Left colon (tissue), 2 donors: Measurements from ENCODE around the gene SORCS1. TPM values are rescaled to one million over a fixed set of nuclear protein-coding genes. Genes with fewer than 3 reads are reported as not detected.

Experiments used
- ATAC-seq: fragments of 200-7000 bp; cut with Tn5 transposase; one replicate; pipeline ENCODE4 v1.9.1; 2020; ENCODE audit warnings: mild to moderate bottlenecking, moderate library complexity
- DNase-seq, 2 donors: peaks; one replicate each; pipeline ENCODE4 v3.0.0-alpha.2; 2020
- intact Hi-C, 2 donors: fragments of 100-400 bp; cut with DNase I in 1 of 2; cut with micrococcal nuclease in 1 of 2; formaldehyde crosslinking; loops; one replicate each; pipeline versions ENCODE4 v1.11.2 to v1.14.0; 2022; cut with DNase I, micrococcal nuclease
- total RNA-seq, 2 donors: library from RNA; stranded (reverse); fragmentation: NEBNext Ultra II Directional; extraction: Animal tissue kit (Norgen Biotek cat#: 25700); gene quantifications; one replicate each; pipeline ENCODE4 v1.2.1, GENCODE V29; 2021
- donor health status: DM: no; HTN: no; CAD: no.
- donor health status: DM: yes; HTN: yes; CAD: no.

SORCS1 gene
- total RNA-seq, 2 donors from 2014 or later, result 1.1 to 2.7 TPM

- intact Hi-C loops, result no loop called here
- DNase-seq (no peak), ATAC-seq (no peak)
Measured at GRCh38 chr10:106609470-106610266, 554.8 kb downstream of the SORCS1 start.

GRCh38 chr10:106608066-106608465 is 556.4 kb downstream of the SORCS1 start:
- DNase-seq (no peak), ATAC-seq (no peak)
- intact Hi-C loops, result no loop called here

- ATAC-seq (no peak), DNase-seq (no peak)
- intact Hi-C loops, result no loop called here
Measured at GRCh38 chr10:106595281-106595680, 569.2 kb downstream of the SORCS1 start.

GRCh38 chr10:106593876-106594275 is 570.6 kb downstream of the SORCS1 start:
- intact Hi-C loops, result no loop called here
- ATAC-seq (no peak), DNase-seq (no peak)

- DNase-seq (no peak), ATAC-seq (no peak)
- intact Hi-C loops, result no loop called here
Measured at GRCh38 chr10:106592396-106592795, 572.1 kb downstream of the SORCS1 start.

- DNase-seq (no peak), ATAC-seq (no peak)
- intact Hi-C loops, result no loop called here
Measured at GRCh38 chr10:106582291-106582690, 582.2 kb downstream of the SORCS1 start.

GRCh38 chr10:106577756-106578155 is 586.8 kb downstream of the SORCS1 start:
- ATAC-seq, result no peak
- intact Hi-C loops, result no loop called here

GRCh38 chr10:106577266-106577665 is 587.2 kb downstream of the SORCS1 start:
- intact Hi-C loops, result no loop called here
- DNase-seq (no peak), ATAC-seq (no peak)

More at GRCh38 chr10:106577756-106578155, 586.8 kb downstream of the SORCS1 start:
- no peak for DNase-seq

GRCh38 chr10:106576534-106576933 is 588.0 kb downstream of the SORCS1 start:
- DNase-seq (no peak), ATAC-seq (no peak)
- intact Hi-C loops, result no loop called here

GRCh38 chr10:106573106-106573505 is 591.4 kb downstream of the SORCS1 start:
- ATAC-seq (no peak), DNase-seq (no peak)
- intact Hi-C loops, result no loop called here

GRCh38 chr10:106571192-106571946 is 593.1 kb downstream of the SORCS1 start:
- intact Hi-C loops, result no loop called here
- no peak for ATAC-seq

GRCh38 chr10:106570268-106570667 is 594.2 kb downstream of the SORCS1 start:
- DNase-seq (no peak), ATAC-seq (no peak)
- intact Hi-C loops, result no loop called here

More at GRCh38 chr10:106571192-106571946, 593.1 kb downstream of the SORCS1 start:
- no peak for DNase-seq

GRCh38 chr10:106567629-106568028 is 596.9 kb downstream of the SORCS1 start:
- intact Hi-C loops, result no loop called here
- no peak for ATAC-seq
- DNase-seq, result no peak

GRCh38 chr10:106566873-106567272 is 597.6 kb downstream of the SORCS1 start:
- DNase-seq (no peak), ATAC-seq (no peak)
- intact Hi-C loops, result no loop called here

- no peak for DNase-seq
- ATAC-seq, result no peak
- intact Hi-C loops, result no loop called here
Measured at GRCh38 chr10:106565546-106565945, 599.0 kb downstream of the SORCS1 start.

- intact Hi-C loops, result no loop called here
- DNase-seq (no peak), ATAC-seq (no peak)
Measured at GRCh38 chr10:106563384-106563783, 601.1 kb downstream of the SORCS1 start.

GRCh38 chr10:106560925-106561640 is 603.4 kb downstream of the SORCS1 start:
- ATAC-seq, result no peak
- intact Hi-C loops, result no loop called here

GRCh38 chr10:106559442-106559841 is 605.1 kb downstream of the SORCS1 start:
- intact Hi-C loops, result no loop called here
- ATAC-seq, result no peak
- DNase-seq, result no peak

More at GRCh38 chr10:106560925-106561640, 603.4 kb downstream of the SORCS1 start:
- no peak for DNase-seq

GRCh38 chr10:106557951-106558733 is 606.4 kb downstream of the SORCS1 start:
- DNase-seq, result no peak
- no peak for ATAC-seq
- intact Hi-C loops, result no loop called here
